Measurements from ENCODE around the gene EPS8L1.
A peak's percentile ranks its signal among the peaks of the same experiment; 100 is the strongest.

Gene EPS8L1

GRCh38 chr19:55080968-55081769 is 5.5 kb downstream of the EPS8L1 start:
- DNase-seq: peak; percentile 92 to 95

GRCh38 chr19:55081770-55082019 is 6.0 kb downstream of the EPS8L1 start:
- no peak for DNase-seq

- peak; percentile 68 to 71 for DNase-seq
Measured at GRCh38 chr19:55082020-55082851, 6.6 kb downstream of the EPS8L1 start.

GRCh38 chr19:55083004-55083850 is 7.6 kb downstream of the EPS8L1 start:
- no peak for DNase-seq

DNA sequence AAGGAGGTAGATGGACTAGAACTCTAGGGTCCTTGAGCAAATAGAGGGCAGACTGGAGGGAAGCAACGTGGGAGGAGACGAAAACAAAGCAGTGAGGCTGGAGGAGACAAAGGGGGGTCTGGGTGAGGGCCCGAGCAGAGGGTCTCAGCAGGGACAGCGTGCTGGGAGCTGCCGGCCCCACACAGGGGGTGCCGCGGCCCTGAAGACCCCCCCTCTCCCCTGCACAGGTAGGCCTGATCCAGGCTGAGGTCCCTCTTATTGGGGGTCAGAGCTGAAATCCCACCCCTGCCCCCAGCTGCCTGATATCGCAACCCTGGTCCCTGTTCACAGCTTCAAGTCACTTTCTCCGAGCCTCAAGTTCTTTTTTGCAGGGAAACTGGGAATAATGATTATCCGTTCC is 8.7 kb downstream of the EPS8L1 start:
- DNase-seq: no peak

DNA sequence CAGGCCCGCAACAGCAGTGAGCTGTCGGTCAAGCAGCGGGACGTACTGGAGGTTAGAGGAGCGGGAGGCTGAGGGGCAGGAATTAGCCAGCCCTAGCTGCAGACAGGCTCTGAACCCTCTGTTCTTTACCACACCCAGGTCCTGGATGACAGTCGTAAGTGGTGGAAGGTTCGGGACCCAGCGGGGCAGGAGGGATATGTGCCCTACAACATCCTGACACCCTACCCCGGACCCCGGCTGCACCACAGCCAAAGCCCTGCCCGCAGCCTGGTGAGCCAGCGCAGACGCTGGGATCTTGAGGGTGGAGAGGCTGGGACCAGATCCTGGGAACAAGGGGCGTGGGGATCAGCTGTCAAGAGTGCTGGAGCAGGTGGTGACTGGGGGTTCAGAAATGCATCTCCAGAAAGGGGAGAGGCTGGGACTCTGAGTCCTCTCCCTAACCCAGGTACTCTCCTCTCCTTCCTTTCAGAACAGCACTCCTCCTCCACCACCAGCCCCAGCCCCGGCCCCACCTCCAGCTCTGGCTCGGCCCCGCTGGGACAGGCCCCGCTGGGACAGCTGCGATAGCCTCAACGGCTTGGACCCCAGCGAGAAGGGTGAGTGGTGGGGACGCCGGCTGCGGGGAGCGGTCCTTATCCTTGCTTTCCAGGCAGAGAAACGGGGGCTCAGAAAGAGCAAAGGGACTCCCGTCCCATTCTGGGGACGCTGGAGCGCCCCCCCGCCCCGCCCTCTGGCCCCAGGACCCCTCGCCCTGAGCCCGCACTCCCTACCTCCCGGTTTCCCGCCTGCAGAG is 10.4 kb downstream of the EPS8L1 start:
- no peak for DNase-seq

GRCh38 chr19:55086730-55087541 is 11.3 kb downstream of the EPS8L1 start:
- peak; percentile 60 for DNase-seq

DNA sequence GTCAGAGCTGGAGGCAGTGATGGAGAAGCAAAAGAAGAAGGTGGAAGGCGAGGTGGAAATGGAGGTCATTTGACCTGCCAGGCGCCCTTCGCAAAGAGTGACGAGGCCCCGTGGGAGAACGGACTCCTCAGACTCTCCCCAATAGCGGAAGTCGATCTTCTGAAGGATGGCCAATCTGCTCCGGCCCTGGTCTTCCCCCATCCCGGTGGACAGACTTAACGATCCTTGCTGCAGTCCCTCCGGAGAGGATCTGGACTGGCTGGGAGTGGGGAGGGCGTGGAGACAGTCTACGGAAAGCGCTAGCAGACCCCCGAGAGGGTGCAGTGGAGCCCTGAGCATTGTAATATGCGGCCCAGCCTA is 11.9 kb downstream of the EPS8L1 start:
- DNase-seq: no peak

- DNase-seq: no peak
Measured at GRCh38 chr19:55088021-55088451, 12.4 kb downstream of the EPS8L1 start.

DNA sequence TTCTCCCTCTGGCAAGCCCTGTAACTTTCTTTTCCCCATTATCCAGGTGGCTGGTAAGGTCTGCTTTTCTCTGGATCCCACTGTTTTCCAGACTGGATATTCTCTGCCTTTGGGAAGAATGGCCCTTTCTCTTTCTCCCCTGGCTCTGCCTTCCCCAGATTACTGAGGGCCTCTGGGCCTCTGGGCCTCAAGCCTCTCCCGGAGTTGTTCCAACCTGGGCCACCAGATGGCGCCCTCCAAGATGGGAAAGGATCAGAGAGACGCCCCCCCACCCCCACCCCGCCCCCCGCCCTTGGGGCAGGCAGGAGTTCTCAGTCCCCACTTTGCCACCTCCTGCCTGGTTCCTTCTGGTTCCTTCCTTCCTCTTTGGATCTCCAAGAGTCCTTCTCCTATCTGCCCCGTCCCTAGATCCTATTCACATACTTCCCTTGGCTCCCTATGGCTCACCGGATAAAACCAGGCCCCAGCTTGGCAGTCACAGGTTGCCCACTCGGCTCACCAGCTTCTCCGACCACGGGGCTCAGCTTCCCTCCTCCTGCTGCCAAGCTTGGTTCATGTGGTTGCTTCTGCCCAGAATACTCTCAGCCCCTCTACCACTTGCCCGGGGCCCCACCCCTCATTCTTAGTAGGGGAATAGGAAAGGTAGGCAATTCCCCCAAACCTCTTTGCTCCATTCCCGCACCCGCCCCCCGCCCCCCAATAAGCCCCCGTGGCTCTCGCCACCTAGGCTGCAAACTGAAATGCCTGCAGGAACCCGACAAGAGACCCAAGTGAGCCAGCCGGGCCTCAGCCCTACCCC is 13.1 kb downstream of the EPS8L1 start:
- DNase-seq: peak; percentile 71 to 76

- DNase-seq: no peak
Measured at GRCh38 chr19:55089342-55089944, 13.8 kb downstream of the EPS8L1 start.

- DNase-seq: no peak
Measured at GRCh38 chr19:55090564-55090963, 14.9 kb downstream of the EPS8L1 start.

DNA sequence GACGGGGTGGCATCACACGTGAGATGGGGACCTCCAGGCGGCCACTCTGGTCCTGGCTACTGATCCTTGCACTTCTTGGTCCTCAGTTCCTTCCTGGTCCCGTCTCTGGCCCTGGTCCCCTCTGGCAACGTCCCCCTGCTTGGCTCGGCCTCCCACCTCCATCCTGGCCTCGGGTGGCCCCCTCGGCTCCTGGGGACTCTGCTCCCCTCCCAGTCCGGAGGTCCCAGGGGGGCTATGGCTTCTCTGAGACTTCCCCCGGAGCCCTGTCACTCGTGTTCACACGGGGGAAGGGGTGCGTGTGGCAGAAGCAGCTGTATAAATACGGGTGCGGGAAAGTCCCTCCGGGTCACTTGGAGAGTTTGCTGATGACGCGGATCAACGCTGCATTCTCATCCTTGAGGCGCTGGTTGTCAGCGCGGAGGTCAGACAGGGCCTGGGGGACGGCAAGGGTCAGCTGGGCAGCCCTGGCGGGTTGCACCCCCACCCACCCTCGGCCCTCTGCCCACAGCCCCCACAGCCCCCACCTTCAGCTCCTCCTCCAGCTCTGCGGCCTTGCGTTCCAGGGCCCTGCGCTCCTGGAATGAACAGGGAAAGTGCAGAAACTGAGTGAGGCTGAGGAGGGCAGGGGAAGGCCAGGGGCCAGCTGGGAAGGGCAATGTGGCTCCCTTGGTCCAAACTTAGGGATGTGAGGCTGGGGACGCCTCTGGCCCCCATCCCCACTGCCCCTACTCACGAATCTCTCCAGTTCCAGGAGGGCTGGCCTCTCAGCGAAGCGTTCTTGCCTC is 15.6 kb downstream of the EPS8L1 start:
- DNase-seq: no peak

DNA sequence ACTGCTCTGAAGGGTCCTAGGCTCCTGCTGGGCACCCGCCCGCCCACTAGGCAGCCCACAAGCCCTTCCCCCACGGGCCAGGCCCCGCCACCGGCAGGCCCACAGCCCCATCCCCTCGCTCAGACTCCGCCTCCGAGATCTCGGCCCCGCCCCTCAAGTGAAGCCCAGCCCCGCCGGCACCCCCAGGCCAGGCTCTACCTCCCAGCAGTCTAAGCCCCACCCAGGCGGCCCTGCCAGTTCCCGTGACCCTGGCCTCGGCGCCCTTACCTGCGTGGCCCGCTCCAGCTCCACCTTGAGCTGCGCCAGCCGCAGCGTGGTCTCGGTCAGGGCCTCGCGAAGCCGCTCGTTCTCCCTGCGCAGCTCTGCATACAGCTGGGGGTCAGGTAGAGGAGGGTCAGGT is 16.3 kb downstream of the EPS8L1 start:
- no peak for DNase-seq

GRCh38 chr19:55092423-55093318 is 17.0 kb downstream of the EPS8L1 start:
- DNase-seq: no peak

DNA sequence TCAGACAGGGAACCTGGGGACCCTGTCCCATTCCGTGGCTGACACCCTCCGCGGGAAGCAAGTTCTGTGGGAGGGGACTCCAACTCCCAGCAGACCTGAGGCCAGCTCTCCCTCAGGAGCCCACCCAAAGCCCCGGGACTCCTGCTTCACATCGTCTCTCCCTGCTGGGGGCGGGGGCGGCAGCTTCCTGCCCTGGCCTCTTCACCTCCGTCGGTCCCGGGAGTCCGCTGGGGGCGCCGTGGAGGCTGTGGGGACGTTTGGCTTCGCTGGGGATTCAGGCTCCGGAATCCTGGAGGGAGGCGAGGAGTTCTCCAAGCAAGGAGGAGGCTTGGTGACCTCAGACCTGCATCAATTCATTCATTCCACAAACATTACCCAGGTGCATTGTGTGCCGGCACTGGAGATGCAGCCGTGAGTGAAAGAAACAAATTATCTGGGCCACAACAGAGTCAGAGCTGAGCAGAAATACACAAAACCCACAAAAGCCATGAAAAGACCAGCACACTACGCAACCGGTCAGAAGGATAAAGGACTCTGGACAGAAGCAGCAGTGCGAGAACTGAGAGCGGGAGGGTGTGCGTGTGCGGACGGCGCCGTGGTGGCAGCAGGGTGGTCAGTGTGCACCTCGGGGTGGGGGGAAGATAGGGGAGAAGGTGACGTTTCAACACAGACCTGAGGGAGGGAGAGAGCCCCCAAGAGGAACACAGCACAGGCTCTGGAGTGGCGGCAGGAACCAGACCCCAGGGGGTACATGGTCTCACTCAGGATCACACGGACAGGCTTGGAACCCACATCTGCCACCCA is 19.0 kb downstream of the EPS8L1 start:
- no peak for DNase-seq

- no peak for DNase-seq
Measured at GRCh38 chr19:55095260-55096060, 19.8 kb downstream of the EPS8L1 start.

Data from CD4-positive, alpha-beta T cell treated with Interleukin-4 for 1 hour (primary cell).